Natural killer cell treated with Interleukin-12 subunit alpha and Interleukin-12 subunit beta and Interleukin-15 and Interleukin-18, amount 100 ng/mL, for 72 hours (primary cell): Measurements from ENCODE around the gene MEGF10. TPM values are rescaled to one million over a fixed set of nuclear protein-coding genes. Genes with fewer than 3 reads are reported as not detected.

Experiments
- ATAC-seq, 2 donors: fragments of 150-1000 bp; cut with Tn5 transposase in 1 of 2; sonication (Bioruptor Pico), chemical (Tn5 transposase) in 1 of 2; 2 replicates each; pipeline ENCODE4 v1.10.0; 2021
- DNase-seq: peaks from one replicate; pipeline ENCODE4 v3.0.0; 2022; ENCODE audit warnings: low spot score
- H3K27ac Mint-ChIP-seq, 2 donors: 1 replicate in 1 of 2; 2 replicates in 1 of 2; pipeline ENCODE4 v1.8.0; 2022; ENCODE audit warnings: mixed read lengths in 2 of 2, mild to moderate bottlenecking in 1 of 2, moderate library complexity in 1 of 2
- H3K27me3 Mint-ChIP-seq, 2 donors: 1 replicate in 1 of 2; 2 replicates in 1 of 2; pipeline ENCODE4 v1.8.0; 2022; ENCODE audit warnings: mixed read lengths in 2 of 2
- H3K36me3 Mint-ChIP-seq: one replicate; pipeline ENCODE4 v1.8.0; 2022; ENCODE audit warnings: mixed read lengths
- H3K4me1 Mint-ChIP-seq, 2 donors: 1 replicate in 1 of 2; 2 replicates in 1 of 2; pipeline ENCODE4 v1.8.0; 2022; ENCODE audit warnings: low read depth in 2 of 2, mixed read lengths in 2 of 2, mild to moderate bottlenecking in 1 of 2
- H3K4me3 Mint-ChIP-seq: one replicate; pipeline ENCODE4 v1.8.0; 2022; ENCODE audit warnings: mixed read lengths
- H3K9me3 Mint-ChIP-seq: 2 replicates; pipeline ENCODE4 v1.8.0; 2022; ENCODE audit warnings: mixed read lengths
- total RNA-seq, 2 donors: library from RNA; stranded (reverse); gene quantifications; one replicate each; pipeline ENCODE4 v1.2.3, GENCODE V29; 2022

MEGF10 gene
- total RNA-seq, 2 donors from 2014 or later, result not detected

DNA sequence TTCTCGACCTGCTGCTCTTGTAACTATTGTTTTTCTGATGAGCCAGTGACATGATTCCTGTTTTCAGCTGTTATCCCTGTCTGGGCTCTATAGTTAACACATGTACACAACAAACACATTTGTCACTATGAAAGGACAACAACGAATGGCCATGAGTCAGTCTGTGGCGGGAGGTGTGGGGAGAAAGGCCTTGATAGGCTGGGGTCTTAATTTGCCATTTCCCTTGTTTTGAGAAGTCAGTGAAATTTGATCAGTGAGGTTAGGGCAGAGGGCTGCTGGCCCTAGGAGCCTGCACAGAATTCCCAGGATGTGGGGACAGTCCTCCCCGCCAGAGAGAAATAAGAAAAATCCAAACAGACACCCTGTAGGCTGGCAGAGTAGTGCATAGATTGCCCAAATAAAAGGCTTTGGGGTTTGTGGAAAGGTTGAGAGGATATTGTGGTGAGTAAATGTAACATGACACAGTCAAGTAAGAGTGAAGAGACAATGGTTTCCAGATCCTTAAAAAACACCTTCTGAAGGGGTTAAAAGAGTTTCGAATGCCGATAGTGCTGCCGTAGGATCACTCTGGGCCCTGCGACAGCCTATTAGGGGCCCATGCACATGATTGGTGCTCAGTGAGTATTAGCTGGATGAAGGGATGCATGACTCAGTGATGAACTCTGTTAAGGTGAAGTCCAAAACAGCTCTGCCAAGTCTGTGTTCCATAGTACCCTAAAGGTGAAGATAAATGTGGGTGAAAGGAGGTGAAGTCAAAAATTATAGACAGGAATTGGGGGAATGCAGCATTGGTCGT lies 115.9 kb downstream of the MEGF10 start:
- ATAC-seq (no peak), DNase-seq (no peak)
- H3K4me1 Mint-ChIP-seq, result peaks cover 8 to 12% of the 10 kb centered on the region in 2 donors
- no peak overlapping the region for H3K4me3 Mint-ChIP-seq
- peaks cover 3 to 6% of the 10 kb centered on the region in 2 donors for H3K27me3 Mint-ChIP-seq
- no peaks in the 10 kb centered on the region for H3K36me3 Mint-ChIP-seq
- no peaks in the 10 kb centered on the region for H3K9me3 Mint-ChIP-seq
- H3K27ac Mint-ChIP-seq, result no peak overlapping the region

GRCh38 chr5:127409246-127409917 lies 118.8 kb downstream of the MEGF10 start:
- Mint-ChIP-seq H3K27ac (no peak overlapping the region), H3K36me3 (no peaks in the 10 kb centered on the region), H3K4me1 (peaks cover 8 to 12% of the 10 kb centered on the region in 2 donors), H3K27me3 (no peaks in the 10 kb centered on the region), H3K9me3 (no peaks in the 10 kb centered on the region), H3K4me3 (no peak overlapping the region)
- no peak for DNase-seq
- ATAC-seq, result no peak

DNA sequence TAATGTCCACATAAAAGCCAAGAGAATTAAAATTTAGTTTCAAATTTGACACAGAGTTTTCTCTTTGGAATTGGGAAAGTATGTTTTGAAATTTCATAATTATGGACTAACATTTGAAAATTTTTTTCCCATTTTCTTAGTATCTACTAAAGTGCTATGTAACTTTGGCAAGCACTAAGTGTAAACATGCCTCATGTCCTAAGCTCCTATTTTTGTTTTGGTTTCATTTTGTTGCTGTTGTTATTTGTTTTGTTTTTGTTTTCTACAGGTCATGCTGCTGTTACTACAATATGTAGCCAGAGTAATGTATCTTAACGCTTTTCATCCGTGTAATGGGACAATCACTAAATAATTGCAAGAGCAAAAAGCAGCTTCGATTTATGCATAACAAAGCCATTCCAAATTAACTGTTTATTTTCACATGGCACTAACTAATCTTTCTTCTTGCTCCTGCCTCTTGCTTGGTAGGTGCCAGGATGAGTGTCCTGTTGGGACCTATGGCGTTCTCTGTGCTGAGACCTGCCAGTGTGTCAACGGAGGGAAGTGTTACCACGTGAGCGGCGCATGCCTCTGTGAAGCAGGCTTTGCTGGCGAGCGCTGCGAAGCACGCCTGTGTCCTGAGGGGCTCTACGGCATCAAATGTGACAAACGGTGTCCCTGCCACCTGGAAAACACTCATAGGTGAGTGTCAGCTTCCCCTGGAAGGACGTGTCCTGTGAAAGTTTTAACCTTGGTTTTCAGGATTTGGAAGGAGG lies 119.5 kb downstream of the MEGF10 start:
- Mint-ChIP-seq H3K27ac (no peak overlapping the region), H3K27me3 (no peaks in the 10 kb centered on the region), H3K4me1 (peaks cover 8 to 12% of the 10 kb centered on the region in 2 donors), H3K36me3 (no peaks in the 10 kb centered on the region), H3K9me3 (no peaks in the 10 kb centered on the region), H3K4me3 (no peak overlapping the region)
- DNase-seq (no peak), ATAC-seq (no peak)

DNA sequence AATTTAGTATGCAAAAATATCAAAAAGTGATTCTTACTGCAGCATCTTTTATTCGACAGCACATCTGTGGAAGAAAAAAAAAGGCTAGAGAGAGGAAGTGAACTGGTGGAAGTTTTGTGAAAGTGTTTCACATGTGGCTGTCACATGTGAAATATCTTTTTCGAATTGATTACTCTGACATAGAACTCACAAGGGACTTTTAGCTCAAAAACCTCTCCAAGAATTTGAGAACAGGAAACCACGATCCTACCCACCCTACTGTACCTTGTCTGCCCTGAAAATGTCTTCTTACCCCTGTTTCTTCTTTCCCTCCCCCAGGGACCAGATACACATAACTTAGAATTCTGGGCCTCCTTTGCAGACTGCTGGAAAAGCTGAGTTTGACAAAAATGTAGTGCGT lies 120.4 kb downstream of the MEGF10 start:
- H3K36me3 Mint-ChIP-seq, result no peaks in the 10 kb centered on the region
- peaks cover 8 to 12% of the 10 kb centered on the region in 2 donors for H3K4me1 Mint-ChIP-seq
- no peak overlapping the region for H3K27ac Mint-ChIP-seq
- no peak overlapping the region for H3K4me3 Mint-ChIP-seq
- no peaks in the 10 kb centered on the region for H3K9me3 Mint-ChIP-seq
- ATAC-seq (peak in 1 of 2 donors; percentile 71), DNase-seq (no peak)
- H3K27me3 Mint-ChIP-seq, result no peaks in the 10 kb centered on the region

DNA sequence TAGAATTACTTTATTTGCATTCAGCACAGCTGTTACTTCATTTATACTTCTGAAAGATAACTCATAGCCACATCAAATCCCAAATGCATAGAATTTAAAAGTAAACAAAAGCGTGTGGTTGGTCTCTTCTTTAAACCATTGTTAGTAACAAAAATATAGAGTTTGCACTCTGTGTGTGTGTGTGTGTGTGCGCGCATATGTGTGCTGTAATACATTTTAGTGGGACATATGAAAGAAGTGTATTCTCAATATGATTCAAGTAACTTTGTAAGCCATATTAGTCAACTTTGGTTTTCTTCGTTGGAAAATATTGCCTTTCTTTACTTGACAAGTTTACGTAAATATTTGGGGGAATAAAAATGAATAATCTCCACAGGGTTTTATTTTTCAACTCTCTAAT lies 120.8 kb downstream of the MEGF10 start:
- Mint-ChIP-seq H3K4me3 (no peak overlapping the region), H3K4me1 (peaks cover 8 to 12% of the 10 kb centered on the region in 2 donors), H3K27me3 (no peaks in the 10 kb centered on the region), H3K9me3 (no peaks in the 10 kb centered on the region), H3K36me3 (no peaks in the 10 kb centered on the region), H3K27ac (no peak overlapping the region)
- no peak for DNase-seq
- no peak for ATAC-seq

GRCh38 chr5:127412698-127413097 lies 122.1 kb downstream of the MEGF10 start:
- H3K9me3 Mint-ChIP-seq, result no peaks in the 10 kb centered on the region
- DNase-seq (no peak), ATAC-seq (no peak)
- no peak overlapping the region for H3K27ac Mint-ChIP-seq
- H3K36me3 Mint-ChIP-seq, result no peaks in the 10 kb centered on the region
- H3K4me1 Mint-ChIP-seq, result peaks cover 8 to 12% of the 10 kb centered on the region in 2 donors
- H3K4me3 Mint-ChIP-seq, result no peak overlapping the region
- H3K27me3 Mint-ChIP-seq, result peaks cover 0 to 4% of the 10 kb centered on the region in 2 donors

DNA sequence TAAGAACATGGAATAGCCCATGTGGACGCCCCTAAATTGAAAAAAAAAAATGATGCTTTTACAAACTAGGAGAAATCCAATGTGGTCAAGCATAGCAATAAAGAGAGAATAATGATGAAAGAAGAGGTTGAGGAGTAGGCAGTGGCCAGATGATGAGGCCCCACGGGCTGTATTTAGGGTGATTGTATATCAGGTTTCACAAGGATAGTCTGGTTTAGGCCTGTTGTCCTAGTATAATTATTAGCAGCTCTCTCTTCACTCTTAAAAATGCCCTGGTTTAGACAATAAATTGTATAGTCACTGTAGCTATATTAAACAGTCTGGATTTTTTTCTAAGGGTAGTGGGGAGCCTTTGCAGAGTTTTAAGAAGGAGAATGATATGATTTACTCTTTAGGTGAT lies 124.4 kb downstream of the MEGF10 start:
- no peaks in the 10 kb centered on the region for H3K36me3 Mint-ChIP-seq
- ATAC-seq, result no peak
- no peak overlapping the region for H3K27ac Mint-ChIP-seq

DNA sequence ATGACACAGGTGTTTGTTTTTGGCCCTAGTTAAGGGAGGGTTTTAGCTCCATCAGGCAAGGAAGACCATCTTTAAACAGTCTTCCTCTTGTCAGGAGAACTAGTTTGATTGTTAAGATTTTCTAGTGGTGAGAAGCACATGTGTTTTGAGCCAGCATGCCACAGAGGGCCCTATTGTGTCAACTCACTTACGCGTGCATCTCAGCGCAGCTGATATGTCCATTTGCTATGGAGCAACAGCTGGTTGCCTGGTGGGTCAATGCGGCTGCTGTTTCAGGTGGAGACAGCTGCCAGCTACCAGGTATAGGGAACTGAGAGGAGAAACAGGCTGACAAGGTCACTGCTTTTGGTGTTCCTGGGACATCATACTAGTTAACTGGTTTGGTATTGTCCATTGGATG lies 126.3 kb downstream of the MEGF10 start:
- no peak for ATAC-seq
- no peak overlapping the region for H3K27ac Mint-ChIP-seq
- no peaks in the 10 kb centered on the region for H3K36me3 Mint-ChIP-seq

More for the DNA sequence above, 124.4 kb downstream of the MEGF10 start:
- no peaks in the 10 kb centered on the region for H3K9me3 Mint-ChIP-seq
- H3K27me3 Mint-ChIP-seq, result peaks cover 0 to 9% of the 10 kb centered on the region in 2 donors
- peaks cover 8 to 12% of the 10 kb centered on the region in 2 donors for H3K4me1 Mint-ChIP-seq
- no peak for DNase-seq
- no peak overlapping the region for H3K4me3 Mint-ChIP-seq

GRCh38 chr5:127417528-127417927 lies 126.9 kb downstream of the MEGF10 start:
- H3K27ac Mint-ChIP-seq, result no peak overlapping the region
- no peak overlapping the region for H3K4me3 Mint-ChIP-seq
- H3K27me3 Mint-ChIP-seq, result peaks cover 0 to 14% of the 10 kb centered on the region in 2 donors
- DNase-seq (no peak), ATAC-seq (no peak)
- no peaks in the 10 kb centered on the region for H3K36me3 Mint-ChIP-seq
- H3K9me3 Mint-ChIP-seq, result no peaks in the 10 kb centered on the region
- peaks cover 0 to under 1% of the 10 kb centered on the region in 2 donors for H3K4me1 Mint-ChIP-seq

More for the DNA sequence above, 126.3 kb downstream of the MEGF10 start:
- no peak for DNase-seq
- Mint-ChIP-seq H3K27me3 (peaks cover 0 to 14% of the 10 kb centered on the region in 2 donors), H3K4me1 (no peaks in the 10 kb centered on the region), H3K4me3 (no peak overlapping the region), H3K9me3 (no peaks in the 10 kb centered on the region)

- H3K27ac Mint-ChIP-seq, result no peak overlapping the region
- peaks cover 0 to 14% of the 10 kb centered on the region in 2 donors for H3K27me3 Mint-ChIP-seq
- H3K36me3 Mint-ChIP-seq, result no peaks in the 10 kb centered on the region
- H3K4me1 Mint-ChIP-seq, result peaks cover 2 to 7% of the 10 kb centered on the region in 2 donors
- H3K9me3 Mint-ChIP-seq, result no peaks in the 10 kb centered on the region
- DNase-seq (no peak), ATAC-seq (no peak)
- H3K4me3 Mint-ChIP-seq, result no peak overlapping the region
These were observed 127.8 kb downstream of the MEGF10 start for GRCh38 chr5:127418367-127418766.

- peaks cover 0 to 14% of the 10 kb centered on the region in 2 donors for H3K27me3 Mint-ChIP-seq
- ATAC-seq (no peak), DNase-seq (no peak)
- H3K36me3 Mint-ChIP-seq, result no peaks in the 10 kb centered on the region
- H3K9me3 Mint-ChIP-seq, result no peaks in the 10 kb centered on the region
- H3K4me1 Mint-ChIP-seq, result peaks cover 4 to 7% of the 10 kb centered on the region in 2 donors
- H3K27ac Mint-ChIP-seq, result no peak overlapping the region
- H3K4me3 Mint-ChIP-seq, result no peak overlapping the region
These were observed 128.5 kb downstream of the MEGF10 start for GRCh38 chr5:127418974-127419682.

DNA sequence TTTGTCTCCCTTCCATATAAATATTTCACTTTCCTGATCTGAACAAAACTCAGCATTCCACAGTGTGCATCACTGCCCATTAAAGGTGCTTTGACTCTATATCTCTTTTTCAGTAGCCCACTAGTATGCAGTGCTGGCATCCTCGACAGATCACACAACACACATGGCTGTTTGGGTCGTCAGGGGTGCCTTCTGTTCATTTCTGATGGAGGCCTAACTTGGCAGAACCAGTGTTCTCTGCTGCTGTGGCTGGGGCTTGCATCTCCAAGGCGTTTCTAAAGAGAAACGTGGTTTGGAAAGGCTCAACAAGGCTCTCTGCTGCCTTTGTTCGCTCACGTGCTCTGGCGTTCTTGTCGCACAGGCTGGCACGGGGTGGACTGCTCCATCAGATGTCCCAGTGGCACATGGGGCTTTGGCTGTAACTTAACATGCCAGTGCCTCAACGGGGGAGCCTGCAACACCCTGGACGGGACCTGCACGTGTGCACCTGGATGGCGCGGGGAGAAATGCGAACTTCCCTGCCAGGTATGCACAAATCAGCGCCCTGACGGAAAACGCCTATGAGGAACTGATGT lies 129.2 kb downstream of the MEGF10 start:
- ATAC-seq, result no peak
- no peak for DNase-seq
- no peak overlapping the region for H3K4me3 Mint-ChIP-seq
- no peaks in the 10 kb centered on the region for H3K36me3 Mint-ChIP-seq
- H3K9me3 Mint-ChIP-seq, result no peaks in the 10 kb centered on the region
- H3K27me3 Mint-ChIP-seq, result peaks cover 0 to 14% of the 10 kb centered on the region in 2 donors
- H3K27ac Mint-ChIP-seq, result no peak overlapping the region
- peaks cover 4 to 7% of the 10 kb centered on the region in 2 donors for H3K4me1 Mint-ChIP-seq

GRCh38 chr5:127420758-127421157 lies 130.2 kb downstream of the MEGF10 start:
- ATAC-seq, result no peak
- H3K4me1 Mint-ChIP-seq, result peaks cover 4 to 7% of the 10 kb centered on the region in 2 donors
- peaks cover 0 to 14% of the 10 kb centered on the region in 2 donors for H3K27me3 Mint-ChIP-seq
- no peaks in the 10 kb centered on the region for H3K9me3 Mint-ChIP-seq
- H3K27ac Mint-ChIP-seq, result no peak overlapping the region
- DNase-seq, result no peak
- no peaks in the 10 kb centered on the region for H3K36me3 Mint-ChIP-seq
- no peak overlapping the region for H3K4me3 Mint-ChIP-seq
